CD4-positive, alpha-beta T cell (primary cell): ENCODE measurements around the gene PRKG1. TPM values are rescaled to one million over a fixed set of nuclear protein-coding genes. Genes with fewer than 3 reads are reported as not detected.

Source experiments
- ATAC-seq: fragments of 200-7000 bp; cut with Tn5 transposase; one replicate; pipeline ENCODE4 v1.10.0; 2022; ENCODE audit warnings: mild to moderate bottlenecking; ENCODE audit not compliant: poor library complexity
- CTCF ChIA-PET: fragments of 350-600 bp; sonication (Branson Sonifier 250); formaldehyde crosslinking; loops from one replicate; lab custom pipeline; 2021; ENCODE audit warnings: antibody characterized with exemption, inconsistent platforms; lab: Charles Lee
- POLR2A ChIA-PET: fragments of 350-600 bp; sonication (Branson Sonifier 250); formaldehyde crosslinking; loops from one replicate; lab custom pipeline; 2021; ENCODE audit warnings: antibody characterized with exemption, inconsistent platforms; lab: Charles Lee
- DNase-seq, 14 experiments: peaks; one replicate each; pipeline ENCODE4 v3.0.0-alpha.2; 2013 to 2020; ENCODE audit warnings: mixed read lengths in 2 of 14
- H3K27ac ChIP-seq, 2 donors: one replicate each; pipeline versions ENCODE4 v1.5.1 to v1.7.0; 2013; ENCODE audit warnings: low read length in 2 of 2, low read depth in 1 of 2, mild to moderate bottlenecking in 1 of 2
- H3K27me3 ChIP-seq, 2 experiments: 1 replicate in 1 of 2; 2 replicates in 1 of 2; pipeline versions ENCODE4 v1.6.1 to v1.7.0; 2013; ENCODE audit warnings: low read length in 2 of 2, control low read depth in 1 of 2, mild to moderate bottlenecking in 1 of 2, moderate library complexity in 1 of 2; ENCODE audit not compliant: insufficient read depth in 2 of 2, control insufficient read depth in 1 of 2
- H3K36me3 ChIP-seq: one replicate; pipeline ENCODE4 v1.6.1; 2013; ENCODE audit warnings: low read length, control low read depth; ENCODE audit not compliant: insufficient read depth
- H3K4me1 ChIP-seq: one replicate; pipeline ENCODE4 v1.6.1; 2013; ENCODE audit warnings: low read length, control low read depth; ENCODE audit not compliant: insufficient read depth
- H3K4me3 ChIP-seq: one replicate; pipeline ENCODE4 v1.5.1; 2013; ENCODE audit warnings: mild to moderate bottlenecking, low read length, moderate library complexity
- H3K9me3 ChIP-seq, 2 experiments: 1 replicate in 1 of 2; 2 replicates in 1 of 2; pipeline versions ENCODE4 v1.6.1 to v1.7.0; 2013; ENCODE audit warnings: low read length in 2 of 2, mild to moderate bottlenecking in 2 of 2, control low read depth in 1 of 2, moderate library complexity in 1 of 2; ENCODE audit not compliant: control insufficient read depth in 1 of 2, insufficient read depth in 1 of 2
- H3K27ac Mint-ChIP-seq: one replicate; pipeline ENCODE4 v1.8.0; 2020; ENCODE audit warnings: mixed read lengths
- H3K27me3 Mint-ChIP-seq: one replicate; pipeline ENCODE4 v1.8.0; 2021; ENCODE audit warnings: mixed read lengths
- H3K36me3 Mint-ChIP-seq: one replicate; pipeline ENCODE4 v1.8.0; 2021; ENCODE audit warnings: low read depth, mixed read lengths
- H3K4me1 Mint-ChIP-seq: one replicate; pipeline ENCODE4 v1.8.0; 2021; ENCODE audit warnings: low read depth, mixed read lengths
- H3K4me3 Mint-ChIP-seq: one replicate; pipeline ENCODE4 v1.8.0; 2020; ENCODE audit warnings: mild to moderate bottlenecking, mixed read lengths
- H3K9me3 Mint-ChIP-seq: one replicate; pipeline ENCODE4 v1.8.0; 2020; ENCODE audit warnings: mixed read lengths
- intact Hi-C, 2 experiments: fragments of 100-400 bp; cut with DNase I in 1 of 2; cut with micrococcal nuclease in 1 of 2; formaldehyde crosslinking; loops; one replicate each; pipeline versions ENCODE4 v1.15.1 to v1.9.0; 2023 to 2025; cut with DNase I, micrococcal nuclease
- total RNA-seq, 174 experiments: library from RNA in 2 of 174; stranded (reverse) in 2 of 174; gene quantifications; one replicate each; pipeline ENCODE4 v1.2.3 and lab custom pipeline; 2021 to 2026
- TF ChIP-seq, protein P1 (sequence below): fragments of 200-600 bp; IDR thresholded peaks from one replicate; pipeline ENCODE4 v1.8.0; 2022; ENCODE audit warnings: antibody characterized with exemption, mild to moderate bottlenecking

Gene PRKG1
- total RNA-seq, 2 experiments from 2014 or later, result 0.31 TPM; not detected in 1

DNA sequence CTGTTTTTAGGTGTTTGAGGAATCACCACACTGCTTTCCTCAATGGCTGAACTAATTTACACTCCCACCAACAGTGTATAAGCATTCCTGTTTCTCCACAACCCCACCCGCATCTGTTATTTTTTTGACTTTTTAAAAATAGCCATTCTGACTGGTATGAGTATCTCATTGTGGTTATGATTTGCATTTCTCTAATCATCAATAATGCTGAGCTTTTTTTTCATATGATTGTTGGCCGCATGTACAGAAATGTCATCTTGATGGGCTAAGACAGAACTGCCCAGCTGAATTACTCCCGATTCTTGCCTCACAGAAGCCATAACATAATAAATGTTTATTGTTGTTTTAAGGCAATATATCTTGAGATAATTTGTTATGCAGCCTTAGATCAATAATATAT lies 1146.7 kb downstream of the PRKG1 start:
- intact Hi-C loops, result no loop called here
- Mint-ChIP-seq H3K4me1 (no peaks in the 10 kb centered on the region), H3K27me3 (no peaks in the 10 kb centered on the region), H3K27ac (no peak overlapping the region), H3K9me3 (no peaks in the 10 kb centered on the region), H3K36me3 (no peaks in the 10 kb centered on the region), H3K4me3 (no peak overlapping the region)
- TF ChIP-seq, protein P1, sequence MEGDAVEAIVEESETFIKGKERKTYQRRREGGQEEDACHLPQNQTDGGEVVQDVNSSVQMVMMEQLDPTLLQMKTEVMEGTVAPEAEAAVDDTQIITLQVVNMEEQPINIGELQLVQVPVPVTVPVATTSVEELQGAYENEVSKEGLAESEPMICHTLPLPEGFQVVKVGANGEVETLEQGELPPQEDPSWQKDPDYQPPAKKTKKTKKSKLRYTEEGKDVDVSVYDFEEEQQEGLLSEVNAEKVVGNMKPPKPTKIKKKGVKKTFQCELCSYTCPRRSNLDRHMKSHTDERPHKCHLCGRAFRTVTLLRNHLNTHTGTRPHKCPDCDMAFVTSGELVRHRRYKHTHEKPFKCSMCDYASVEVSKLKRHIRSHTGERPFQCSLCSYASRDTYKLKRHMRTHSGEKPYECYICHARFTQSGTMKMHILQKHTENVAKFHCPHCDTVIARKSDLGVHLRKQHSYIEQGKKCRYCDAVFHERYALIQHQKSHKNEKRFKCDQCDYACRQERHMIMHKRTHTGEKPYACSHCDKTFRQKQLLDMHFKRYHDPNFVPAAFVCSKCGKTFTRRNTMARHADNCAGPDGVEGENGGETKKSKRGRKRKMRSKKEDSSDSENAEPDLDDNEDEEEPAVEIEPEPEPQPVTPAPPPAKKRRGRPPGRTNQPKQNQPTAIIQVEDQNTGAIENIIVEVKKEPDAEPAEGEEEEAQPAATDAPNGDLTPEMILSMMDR, result no peak
- Histone ChIP-seq H3K36me3 (no peaks in the 10 kb centered on the region), H3K9me3 (no peaks in the 10 kb centered on the region), H3K4me1 (no peaks in the 10 kb centered on the region), H3K27me3 (no peaks in the 10 kb centered on the region), H3K27ac (no peak overlapping the region), H3K4me3 (no peak overlapping the region)
- ATAC-seq (no peak), DNase-seq (no peak)
- CTCF ChIA-PET, result no interaction called here
- POLR2A ChIA-PET, result no interaction called here

DNA sequence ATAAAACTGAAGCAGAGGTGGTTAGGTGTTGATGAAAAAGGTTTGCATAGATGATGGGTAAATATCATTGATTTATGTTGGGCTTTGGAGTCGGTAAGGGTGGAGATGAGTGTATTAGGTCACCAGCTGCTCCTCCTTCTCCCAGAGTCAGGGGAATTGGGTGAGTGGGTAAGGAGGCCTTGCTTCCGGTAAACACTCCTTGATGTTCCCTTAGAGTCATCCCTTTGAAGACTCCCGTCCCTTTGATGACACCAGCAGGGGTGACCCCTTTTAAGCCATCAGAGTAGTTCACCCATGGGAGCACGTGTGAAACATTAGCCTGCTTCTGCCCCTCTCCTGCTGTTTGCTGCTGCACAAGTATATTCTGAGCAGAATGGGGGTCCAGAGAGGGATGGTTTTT lies 1147.6 kb downstream of the PRKG1 start:
- DNase-seq (no peak), ATAC-seq (no peak)
- H3K36me3 Mint-ChIP-seq, result no peaks in the 10 kb centered on the region
- Histone ChIP-seq H3K27me3 (no peaks in the 10 kb centered on the region), H3K36me3 (no peaks in the 10 kb centered on the region), H3K4me1 (no peaks in the 10 kb centered on the region), H3K27ac (no peak overlapping the region), H3K4me3 (no peak overlapping the region), H3K9me3 (no peaks in the 10 kb centered on the region)
- ChIA-PET POLR2A (no interaction called here), CTCF (no interaction called here)
- H3K9me3 Mint-ChIP-seq, result no peaks in the 10 kb centered on the region
- intact Hi-C loops, result no loop called here
- H3K27me3 Mint-ChIP-seq, result no peaks in the 10 kb centered on the region
- H3K4me3 Mint-ChIP-seq, result no peak overlapping the region
- H3K4me1 Mint-ChIP-seq, result no peaks in the 10 kb centered on the region
- H3K27ac Mint-ChIP-seq, result no peak overlapping the region
- TF ChIP-seq, protein P1, result no peak

DNA sequence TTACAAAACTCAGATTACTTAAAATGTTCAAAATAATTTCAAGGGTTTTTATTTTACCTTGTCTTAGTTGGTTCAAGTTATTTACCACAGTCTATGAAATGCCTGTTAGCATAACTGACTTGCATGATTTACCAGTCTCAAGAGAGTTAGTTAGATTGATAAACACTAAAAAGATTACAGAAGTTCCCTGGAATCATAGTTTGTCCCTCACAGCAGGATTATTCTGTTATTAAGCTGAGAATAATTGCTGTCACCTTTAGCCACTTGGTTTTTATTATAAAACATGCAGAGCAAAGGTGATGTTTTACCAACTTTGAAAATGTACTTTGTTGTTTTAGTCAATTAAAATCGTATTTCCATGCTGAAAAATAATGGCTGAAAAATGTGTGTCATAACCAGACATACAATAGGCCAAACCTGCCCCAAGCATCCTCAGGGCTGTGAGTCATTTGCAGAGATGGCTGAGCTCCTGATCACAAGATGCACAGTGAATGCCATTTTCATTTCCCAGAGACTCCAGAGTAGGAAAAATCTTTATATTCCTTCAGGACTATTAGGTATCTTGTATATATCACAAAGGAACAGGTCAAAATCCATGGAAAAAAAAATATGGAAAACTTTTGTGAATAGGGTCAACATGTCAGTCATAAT lies 1152.0 kb downstream of the PRKG1 start:
- H3K27me3 Mint-ChIP-seq, result peaks cover 5% of the 10 kb centered on the region
- Histone ChIP-seq H3K9me3 (no peaks in the 10 kb centered on the region), H3K4me1 (no peaks in the 10 kb centered on the region), H3K27ac (no peak overlapping the region), H3K4me3 (no peak overlapping the region), H3K27me3 (no peaks in the 10 kb centered on the region), H3K36me3 (no peaks in the 10 kb centered on the region)
- POLR2A ChIA-PET, result no interaction called here
- no peaks in the 10 kb centered on the region for H3K9me3 Mint-ChIP-seq
- H3K4me1 Mint-ChIP-seq, result no peaks in the 10 kb centered on the region
- ATAC-seq, result no peak
- H3K27ac Mint-ChIP-seq, result no peak overlapping the region
- TF ChIP-seq, protein P1, result no peak
- no peak overlapping the region for H3K4me3 Mint-ChIP-seq
- DNase-seq, result no peak
- intact Hi-C loops, result no loop called here
- CTCF ChIA-PET, result no interaction called here
- no peaks in the 10 kb centered on the region for H3K36me3 Mint-ChIP-seq
